NB4 (cell line): Measurements from ENCODE around the gene ZFYVE28.

Source experiments
- CTCF ChIP-seq: IDR thresholded peaks from one replicate; pipeline ENCODE4 v1.5.1; 2012; ENCODE audit warnings: low read depth, low read length
- MAX ChIP-seq: IDR thresholded peaks from 2 replicates; pipeline ENCODE4 v1.6.1; 2011; ENCODE audit warnings: low read depth, low read length
- POLR2A ChIP-seq: IDR thresholded peaks from 2 replicates; pipeline ENCODE4 v1.6.1; 2011; ENCODE audit warnings: mild to moderate bottlenecking; ENCODE audit not compliant: insufficient read length; ENCODE audit errors: extremely low read depth

GRCh38 chr4:2295500-2295899 lies 122.9 kb downstream of the ZFYVE28 start:
- no peak for TF ChIP-seq POLR2A
- TF ChIP-seq CTCF = no peak
- TF ChIP-seq MAX = no peak
